Measurements from ENCODE around the gene CCNK.

- TF ChIP-seq CTCF (IDR thresholded peaks at IDR 0.05 in 8 of 11, conservative IDR thresholded peaks at IDR 0.05 in 3 of 11) (no peak), POLR2A (IDR thresholded peaks at IDR 0.05) (no peak)
These were observed 44.7 kb upstream of the CCNK start for GRCh38 chr14:99436247-99437180.

Measured in spleen (tissue), 7 donors.